Erythroblast (primary cell): ENCODE results near the gene CTNNA2.

Source experiments
- GATA1 ChIP-seq: IDR thresholded peaks from 2 replicates; pipeline ENCODE4 v1.6.1; 2011; ENCODE audit warnings: low read depth, mild to moderate bottlenecking, control low read depth, low read length, moderate library complexity
- POLR2A ChIP-seq: IDR thresholded peaks from 2 replicates; pipeline ENCODE4 v1.6.1; 2011; ENCODE audit warnings: mild to moderate bottlenecking, low read length

DNA sequence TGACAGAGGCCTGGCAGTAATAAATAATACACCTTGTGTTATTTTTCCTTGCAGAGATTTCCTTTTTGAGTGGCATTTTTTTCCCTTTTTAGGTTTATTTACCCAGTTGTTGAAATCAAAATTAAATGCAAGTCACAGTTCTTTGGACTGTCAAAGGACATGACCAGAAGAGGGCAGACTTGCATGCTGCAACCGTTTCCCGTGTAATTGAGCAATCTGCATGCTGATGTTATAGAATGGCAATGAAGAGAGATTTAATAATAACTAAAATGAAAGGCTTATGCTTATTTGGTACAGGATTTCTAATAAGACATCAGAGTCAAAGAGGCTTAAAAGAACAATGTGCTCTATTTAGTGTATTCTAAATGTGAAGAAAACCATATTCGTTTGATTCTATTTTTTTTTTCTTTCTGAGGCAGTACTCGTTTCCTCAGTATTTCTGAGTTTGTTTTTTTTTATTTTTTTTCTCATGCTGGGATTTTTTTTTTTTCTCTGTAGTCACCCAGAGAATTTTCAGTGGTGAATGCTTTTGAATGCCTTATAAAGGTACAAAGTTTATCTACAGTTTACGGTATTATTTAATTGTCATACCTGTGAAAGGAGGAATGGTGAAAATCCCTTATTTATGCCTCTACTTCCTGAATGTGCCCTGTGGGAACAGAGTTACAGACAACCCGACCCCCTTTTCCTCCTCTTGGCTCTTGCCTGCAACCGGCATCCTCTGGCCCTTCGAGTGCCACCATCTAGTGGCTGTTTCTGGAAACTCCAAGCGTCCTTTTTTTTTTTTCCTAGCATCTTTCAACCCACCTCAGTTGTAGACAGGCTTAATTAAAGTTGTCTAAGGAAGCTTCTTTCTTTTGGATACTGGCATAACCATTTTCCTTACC lies 423.2 kb downstream of the CTNNA2 start:
- TF ChIP-seq POLR2A (no peak), GATA1 (no peak)
